ENCODE results near the gene CAVIN4.

Gene CAVIN4

DNA sequence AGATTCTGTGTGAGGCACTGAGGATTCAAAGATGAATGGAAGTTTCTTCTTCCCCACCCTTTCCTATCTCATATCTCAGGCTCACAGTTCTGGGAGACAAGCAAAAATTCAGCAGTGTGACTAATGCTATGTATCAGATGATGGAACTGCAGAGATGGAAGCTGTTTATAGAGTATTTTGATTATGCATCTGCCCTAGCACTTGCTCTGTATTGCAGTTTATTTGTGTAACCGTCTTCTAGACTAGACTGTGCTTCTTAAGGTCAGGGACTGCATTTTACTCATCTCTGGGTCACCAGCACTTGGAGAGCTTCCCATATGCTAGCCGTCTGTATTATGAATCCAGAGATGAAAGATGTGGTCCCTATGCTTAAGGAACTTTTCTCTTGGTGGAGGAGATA is 12.6 kb downstream of the CAVIN4 start:
- Histone ChIP-seq H3K9me2 (replicated peaks; ENCODE audit: low read depth, low read length) (no peaks in the 10 kb centered on the region), H2AFZ (ENCODE audit: low read length) (no peak overlapping the region), H3K4me3 (ENCODE audit: low read length, poor library complexity, severe bottlenecking) (no peak overlapping the region), H3K9ac (ENCODE audit: low read depth, low read length, poor library complexity, severe bottlenecking) (no peak overlapping the region), H3K9me3 (ENCODE audit: insufficient read depth, low read depth, low read length) (no peaks in the 10 kb centered on the region), H4K20me1 (ENCODE audit: insufficient read depth, low read length, poor library complexity, severe bottlenecking) (no peaks in the 10 kb centered on the region), H3K36me3 (ENCODE audit: insufficient read depth, low read length) (no peaks in the 10 kb centered on the region), H3F3A (ENCODE audit: low read depth) (no peaks in the 10 kb centered on the region), H3K27me3 (ENCODE audit: insufficient read depth, low read length, poor library complexity, severe bottlenecking) (no peaks in the 10 kb centered on the region), H3K4me2 (ENCODE audit: low read depth, low read length, poor library complexity, severe bottlenecking) (no peak overlapping the region), H3K79me2 (ENCODE audit: insufficient read depth, low read length) (no peaks in the 10 kb centered on the region), H3K4me1 (ENCODE audit: insufficient read depth, low read length, poor library complexity, severe bottlenecking) (no peaks in the 10 kb centered on the region)
- TF ChIP-seq CTCF (conservative IDR thresholded peaks at IDR 0.05; ENCODE audit: low read length) (no peak), EZH2phosphoT487 (IDR thresholded peaks at IDR 0.05; ENCODE audit: borderline replicate concordance) (no peak)

- H3K4me2 ChIP-seq (ENCODE audit: low read depth, low read length, poor library complexity, severe bottlenecking): no peak overlapping the region
- no peaks in the 10 kb centered on the region for H4K20me1 ChIP-seq (ENCODE audit: insufficient read depth, low read length, poor library complexity, severe bottlenecking)
- H3K27me3 ChIP-seq (ENCODE audit: insufficient read depth, low read length, poor library complexity, severe bottlenecking): no peaks in the 10 kb centered on the region
- H3F3A ChIP-seq (ENCODE audit: low read depth): no peaks in the 10 kb centered on the region
- no peak overlapping the region for H2AFZ ChIP-seq (ENCODE audit: low read length)
- no peak overlapping the region for H3K4me3 ChIP-seq (ENCODE audit: low read length, poor library complexity, severe bottlenecking)
- TF ChIP-seq EZH2phosphoT487 (IDR thresholded peaks at IDR 0.05; ENCODE audit: borderline replicate concordance): no peak
- no peak for TF ChIP-seq CTCF (conservative IDR thresholded peaks at IDR 0.05; ENCODE audit: low read length)
- no peak overlapping the region for H3K9ac ChIP-seq (ENCODE audit: low read depth, low read length, poor library complexity, severe bottlenecking)
- no peaks in the 10 kb centered on the region for H3K36me3 ChIP-seq (ENCODE audit: insufficient read depth, low read length)
- H3K79me2 ChIP-seq (ENCODE audit: insufficient read depth, low read length): no peaks in the 10 kb centered on the region
- no peaks in the 10 kb centered on the region for H3K9me3 ChIP-seq (ENCODE audit: insufficient read depth, low read depth, low read length)
- H3K9me2 ChIP-seq (replicated peaks; ENCODE audit: low read depth, low read length): no peaks in the 10 kb centered on the region
- H3K4me1 ChIP-seq (ENCODE audit: insufficient read depth, low read length, poor library complexity, severe bottlenecking): no peaks in the 10 kb centered on the region
These were observed 13.3 kb downstream of the CAVIN4 start for GRCh38 chr9:100591139-100591538.

DNA sequence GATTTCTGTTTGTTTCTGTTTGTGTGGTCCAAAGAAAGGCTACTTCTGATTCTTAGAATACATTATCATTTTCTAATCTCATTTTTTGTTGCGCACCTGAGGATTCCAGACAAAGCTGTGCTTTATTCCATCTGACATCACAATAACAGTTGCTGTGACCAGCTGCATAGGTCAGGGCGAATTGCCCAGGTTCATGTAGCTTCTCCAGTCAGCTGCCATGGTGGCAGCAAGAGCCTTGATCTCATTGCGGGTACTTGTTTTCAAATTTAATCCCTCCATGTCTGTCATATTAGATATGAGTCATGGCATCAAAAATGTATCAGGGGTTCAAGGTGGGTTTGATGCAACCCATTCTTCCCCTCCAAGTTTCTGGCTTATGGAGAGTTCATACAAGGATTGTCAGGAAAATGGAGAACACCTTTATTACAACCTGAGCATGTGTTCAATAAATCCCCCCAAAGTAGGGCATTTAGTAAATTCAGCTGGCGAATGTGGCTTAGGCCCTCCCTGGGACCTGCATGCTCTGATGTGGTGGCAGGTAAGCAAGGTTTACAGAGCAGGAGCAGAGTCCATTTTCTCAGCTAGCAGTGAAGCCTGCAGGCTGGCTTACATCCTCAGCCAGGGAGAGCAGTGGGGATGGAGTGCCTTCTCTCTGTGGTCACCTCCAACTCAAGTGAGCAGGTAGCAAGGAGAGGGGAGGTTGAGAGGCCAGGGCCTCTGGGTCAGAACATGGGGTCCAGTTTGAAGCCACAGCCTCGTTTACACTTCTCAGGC is 13.9 kb downstream of the CAVIN4 start:
- no peaks in the 10 kb centered on the region for H3K9me2 ChIP-seq (replicated peaks; ENCODE audit: low read depth, low read length)
- H3K4me2 ChIP-seq (ENCODE audit: low read depth, low read length, poor library complexity, severe bottlenecking): no peak overlapping the region
- H3K4me3 ChIP-seq (ENCODE audit: low read length, poor library complexity, severe bottlenecking): no peak overlapping the region
- no peaks in the 10 kb centered on the region for H3K79me2 ChIP-seq (ENCODE audit: insufficient read depth, low read length)
- no peaks in the 10 kb centered on the region for H3K36me3 ChIP-seq (ENCODE audit: insufficient read depth, low read length)
- TF ChIP-seq EZH2phosphoT487 (IDR thresholded peaks at IDR 0.05; ENCODE audit: borderline replicate concordance) (no peak), CTCF (conservative IDR thresholded peaks at IDR 0.05; ENCODE audit: low read length) (no peak)
- H3K9ac ChIP-seq (ENCODE audit: low read depth, low read length, poor library complexity, severe bottlenecking): no peak overlapping the region
- no peaks in the 10 kb centered on the region for H3F3A ChIP-seq (ENCODE audit: low read depth)
- H3K27me3 ChIP-seq (ENCODE audit: insufficient read depth, low read length, poor library complexity, severe bottlenecking): no peaks in the 10 kb centered on the region
- H2AFZ ChIP-seq (ENCODE audit: low read length): no peak overlapping the region
- no peaks in the 10 kb centered on the region for H3K9me3 ChIP-seq (ENCODE audit: insufficient read depth, low read depth, low read length)
- no peaks in the 10 kb centered on the region for H3K4me1 ChIP-seq (ENCODE audit: insufficient read depth, low read length, poor library complexity, severe bottlenecking)
- H4K20me1 ChIP-seq (ENCODE audit: insufficient read depth, low read length, poor library complexity, severe bottlenecking): no peaks in the 10 kb centered on the region

Data from Loucy (cell line).